GM21515 (cell line): Measurements from ENCODE around the gene CTSF.
"Not testable (repeated sequence)": the region's sequence is repeated elsewhere in the genome, so short reads cannot be mapped to it uniquely, and the experiment has no call there.

Source experiments
- ATAC-seq: cut with Tn5 transposase; IDR thresholded peaks from one replicate; pipeline ENCODE4 v1.9.1; 2021; ENCODE audit not compliant: unreplicated experiment

The CTSF gene

GRCh38 chr11:66540598-66540997, 27.8 kb downstream of the CTSF start:
- ATAC-seq, result not testable (repeated sequence)

- ATAC-seq, result no peak
Observed at GRCh38 chr11:66539870-66540213, 28.6 kb downstream of the CTSF start.

- ATAC-seq, result no peak
Observed at GRCh38 chr11:66539170-66539869, 29.1 kb downstream of the CTSF start.

GRCh38 chr11:66532784-66533183, 35.6 kb downstream of the CTSF start:
- ATAC-seq, result no peak

DNA sequence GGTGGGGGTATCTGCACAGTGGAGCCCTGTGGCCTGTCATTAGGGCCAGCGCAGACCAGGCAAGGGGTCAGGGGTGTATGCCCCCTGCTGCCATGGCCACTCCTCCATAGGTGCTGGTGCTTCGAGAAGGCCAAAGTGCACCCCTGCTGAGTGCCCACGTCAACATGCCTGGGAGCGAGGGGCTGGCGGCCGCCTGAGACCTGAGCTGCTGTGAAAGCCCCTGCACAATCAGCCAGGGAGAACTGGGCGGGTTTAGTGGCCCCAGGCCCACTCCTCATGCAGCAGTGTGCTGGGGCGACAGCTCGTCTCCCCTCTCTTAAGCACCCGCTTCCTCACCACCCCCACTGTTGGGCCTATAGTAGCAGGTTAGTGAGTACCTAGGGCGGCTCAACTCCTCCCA, 36.6 kb downstream of the CTSF start:
- no peak for ATAC-seq

DNA sequence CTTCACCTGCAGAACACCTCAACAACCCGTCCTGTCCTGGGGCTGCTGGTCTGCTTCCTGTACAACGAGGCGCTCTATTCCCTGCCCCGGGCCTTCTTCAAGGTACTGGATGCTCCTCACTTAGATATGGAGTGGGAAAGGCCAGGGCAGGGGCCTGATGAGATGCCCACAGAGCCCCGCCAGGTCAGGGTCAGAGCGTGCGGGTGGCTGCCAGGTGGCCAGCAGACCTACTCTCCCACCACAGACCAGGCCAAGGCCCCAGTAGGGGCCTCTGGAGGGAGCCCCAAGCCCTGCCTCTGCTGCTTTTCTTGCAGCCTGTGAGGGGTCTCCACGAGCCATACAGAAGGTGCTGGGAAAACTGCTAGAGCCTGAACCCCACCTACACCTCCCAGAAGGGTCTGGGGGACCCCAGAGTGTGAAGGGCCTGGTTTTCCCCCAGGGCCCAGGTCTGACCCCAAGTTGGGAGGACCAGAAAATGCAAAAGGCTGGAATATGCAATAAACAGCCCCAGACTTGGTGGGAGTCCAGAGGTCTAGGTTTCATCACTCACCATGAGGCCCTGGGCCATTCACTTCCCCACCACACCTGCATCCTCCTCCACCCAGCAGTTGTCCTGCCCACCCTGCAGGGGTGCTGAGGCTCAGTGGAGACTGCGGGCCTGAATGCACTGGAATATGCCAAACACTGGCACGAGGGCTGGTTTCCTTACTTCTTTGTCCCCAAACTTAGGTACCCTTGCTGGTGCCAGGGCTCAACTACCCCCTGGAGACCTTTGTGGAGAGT, 37.3 kb downstream of the CTSF start:
- no peak for ATAC-seq

GRCh38 chr11:66529655-66530054, 38.8 kb downstream of the CTSF start:
- no peak for ATAC-seq

DNA sequence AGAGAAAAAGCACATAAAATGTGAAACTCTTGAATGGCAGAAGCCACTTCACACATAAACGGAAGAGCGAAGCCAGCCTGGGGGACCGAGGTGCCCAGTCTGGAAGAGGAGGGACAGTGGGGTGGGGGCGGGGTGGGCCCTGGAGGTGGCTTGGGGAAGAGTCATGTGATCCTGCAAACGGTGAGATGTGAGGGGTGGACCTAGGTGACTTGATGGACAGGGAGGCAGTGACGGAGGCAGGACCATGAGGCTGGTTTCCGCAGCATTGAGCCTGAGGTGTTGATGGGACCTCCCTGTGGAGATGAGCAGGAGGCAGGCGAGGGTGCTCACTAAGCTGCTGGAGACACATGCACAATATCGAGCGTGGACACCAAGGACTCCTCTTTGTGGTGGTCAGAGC, 39.3 kb downstream of the CTSF start:
- ATAC-seq, result no peak

GRCh38 chr11:66524304-66525040, 43.9 kb downstream of the CTSF start:
- no peak for ATAC-seq

GRCh38 chr11:66523611-66524010, 44.8 kb downstream of the CTSF start:
- ATAC-seq, result no peak
